Smooth muscle cell (in vitro differentiated cells): ENCODE data around the gene PRKACB. TPM values are rescaled to one million over a fixed set of nuclear protein-coding genes. Genes with fewer than 3 reads are reported as not detected.

Experiments
- DNase-seq: peaks from one replicate; lab custom pipeline; 2025; ENCODE audit not compliant: unreplicated experiment; lab: John Stamatoyannopoulos, UW
- H2AFZ ChIP-seq: fragments of 200-600 bp; sonication (generic); 2 replicates; pipeline ENCODE4 v1.6.0; 2016; ENCODE audit warnings: antibody characterized with exemption, low read depth, mild to moderate bottlenecking
- H3F3A ChIP-seq: fragments of 200-600 bp; sonication (generic); 2 replicates; pipeline ENCODE4 v1.6.0; 2017; ENCODE audit warnings: antibody characterized with exemption, low read depth
- H3K27ac ChIP-seq: fragments of 200-600 bp; sonication (generic); 2 replicates; pipeline ENCODE4 v1.5.1; 2016; ENCODE audit warnings: low read depth, mild to moderate bottlenecking
- H3K27me3 ChIP-seq: fragments of 200-600 bp; sonication (generic); 2 replicates; pipeline ENCODE4 v1.6.1; 2016; ENCODE audit warnings: low read depth, mild to moderate bottlenecking
- H3K36me3 ChIP-seq: fragments of 200-600 bp; sonication (generic); 2 replicates; pipeline ENCODE4 v1.5.1; 2016; ENCODE audit warnings: low read depth
- H3K4me1 ChIP-seq: fragments of 200-600 bp; sonication (generic); 2 replicates; pipeline ENCODE4 v1.5.1; 2016; ENCODE audit warnings: low read depth
- H3K4me2 ChIP-seq: fragments of 200-600 bp; sonication (generic); 2 replicates; pipeline ENCODE4 v1.6.0; 2016; ENCODE audit warnings: mild to moderate bottlenecking
- H3K4me3 ChIP-seq: fragments of 200-600 bp; sonication (generic); 2 replicates; pipeline ENCODE4 v1.5.1; 2016; ENCODE audit warnings: mild to moderate bottlenecking
- H3K79me2 ChIP-seq: fragments of 200-600 bp; sonication (generic); 2 replicates; pipeline ENCODE4 v1.6.0; 2016; ENCODE audit warnings: low read depth, mild to moderate bottlenecking
- H3K9ac ChIP-seq: fragments of 200-600 bp; sonication (generic); 2 replicates; pipeline ENCODE4 v1.6.0; 2016; ENCODE audit warnings: low read depth
- H3K9me3 ChIP-seq: fragments of 200-600 bp; sonication (generic); replicated peaks from 2 replicates; pipeline ENCODE4 v1.5.1; 2016; ENCODE audit warnings: low read depth
- H4K20me1 ChIP-seq: fragments of 200-600 bp; sonication (generic); 2 replicates; pipeline ENCODE4 v1.6.0; 2016; ENCODE audit warnings: low read depth
- CTCF ChIP-seq: fragments of 200-600 bp; sonication (generic); IDR thresholded peaks from 2 replicates; pipeline ENCODE4 v1.5.1; 2017; ENCODE audit warnings: borderline replicate concordance, mild to moderate bottlenecking, antibody characterized with exemption; ENCODE audit not compliant: insufficient read depth, poor library complexity, severe bottlenecking
- WGBS: methylation state at CpG from one replicate; pipeline ENCODE4 v1.1.7; 2016; ENCODE audit warnings: low lambda C conversion rate; 5-methylcytosine and 5-hydroxymethylcytosine counted together
- polyA plus RNA-seq: library from polyadenylated mRNA; unstranded; fragments of >200 nt; fragmentation: Nextera tagmentation; extraction: Ambion mirVana; gene quantifications from 2 replicates; pipeline ENCODE4 v1.2.1, GENCODE V29; 2016
- total RNA-seq: library from RNA; depleted of rRNA; stranded (reverse); fragments of >200 nt; gene quantifications from 2 replicates; pipeline ENCODE4 v1.2.3, GENCODE V29; 2014

PRKACB gene
- total and polyA plus RNA-seq, 2 experiments from 2014 or later, result 18.8 to 42.3 TPM

DNA sequence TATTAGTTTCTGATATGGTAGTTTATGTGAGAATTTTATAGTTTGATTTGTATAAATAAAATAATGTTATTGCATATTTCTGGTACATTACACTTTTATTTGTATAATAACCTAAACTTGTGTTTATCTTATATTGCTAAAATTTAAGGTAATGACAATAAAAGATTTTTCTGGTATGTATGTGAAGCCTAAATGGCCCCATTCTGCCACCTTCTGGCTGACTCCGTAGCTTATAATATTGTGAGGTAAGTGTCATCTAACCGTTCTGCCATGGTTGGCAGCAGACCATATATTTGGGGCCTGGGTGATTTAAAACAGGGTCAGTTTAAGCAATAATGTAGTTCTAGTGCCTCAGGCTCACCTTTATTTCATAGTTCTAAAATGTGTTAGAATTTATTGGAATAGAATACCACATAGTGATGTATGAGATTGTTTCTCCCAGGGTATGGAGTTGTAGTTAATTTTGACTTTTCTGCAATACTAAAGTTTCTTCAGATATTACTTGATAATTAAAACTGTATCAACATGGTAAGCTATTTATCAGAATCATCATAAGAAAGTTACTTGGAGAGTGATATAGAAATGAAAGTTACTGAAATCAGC lies 21.2 kb upstream of the PRKACB start:
- H3K9me3 ChIP-seq, result no peaks in the 10 kb centered on the region
- H3F3A ChIP-seq, result no peaks in the 10 kb centered on the region
- DNase-seq, result no peak
- no peaks in the 10 kb centered on the region for H3K27me3 ChIP-seq
- no peaks in the 10 kb centered on the region for H3K36me3 ChIP-seq
- no peak overlapping the region for H3K4me2 ChIP-seq
- H4K20me1 ChIP-seq, result no peaks in the 10 kb centered on the region
- no peak overlapping the region for H2AFZ ChIP-seq
- no peak overlapping the region for H3K27ac ChIP-seq
- H3K4me1 ChIP-seq, result no peaks in the 10 kb centered on the region
- H3K79me2 ChIP-seq, result no peaks in the 10 kb centered on the region
- no peak overlapping the region for H3K9ac ChIP-seq
- TF ChIP-seq CTCF, result peak; percentile 67
- WGBS, result 14% methylated on average over 2 of the region's 2 CpGs
- no peak overlapping the region for H3K4me3 ChIP-seq

DNA sequence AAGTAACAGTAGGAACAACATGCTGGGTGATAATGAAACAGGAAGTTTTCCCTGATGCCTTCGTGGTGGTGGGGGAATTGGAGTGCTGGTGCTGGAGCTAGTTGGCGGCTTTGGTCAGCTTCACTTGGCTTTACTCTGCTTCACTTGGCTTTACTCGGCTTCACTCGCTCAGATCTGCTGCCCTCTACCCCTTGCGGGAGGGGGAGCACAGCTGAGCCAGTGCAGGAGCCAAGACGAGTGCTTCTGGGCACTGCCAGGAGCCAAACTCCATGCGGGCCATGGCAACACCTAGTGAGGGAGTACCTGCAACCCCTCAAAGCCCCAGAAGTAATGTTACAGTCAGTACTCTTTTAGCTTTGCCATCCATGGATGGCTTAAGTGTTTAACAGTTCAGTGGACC lies 10.6 kb upstream of the PRKACB start:
- no peak overlapping the region for H3K27ac ChIP-seq
- H3K79me2 ChIP-seq, result no peaks in the 10 kb centered on the region
- WGBS, result 96% methylated on average over 7 of the region's 7 CpGs
- no peaks in the 10 kb centered on the region for H3K27me3 ChIP-seq
- DNase-seq, result no peak
- no peaks in the 10 kb centered on the region for H3K9me3 ChIP-seq
- no peak overlapping the region for H3K4me3 ChIP-seq
- H3K9ac ChIP-seq, result no peak overlapping the region
- H3K4me1 ChIP-seq, result no peaks in the 10 kb centered on the region
- H4K20me1 ChIP-seq, result no peaks in the 10 kb centered on the region
- no peak overlapping the region for H2AFZ ChIP-seq
- TF ChIP-seq CTCF, result no peak
- H3K36me3 ChIP-seq, result no peaks in the 10 kb centered on the region
- H3K4me2 ChIP-seq, result no peak overlapping the region
- no peaks in the 10 kb centered on the region for H3F3A ChIP-seq

DNA sequence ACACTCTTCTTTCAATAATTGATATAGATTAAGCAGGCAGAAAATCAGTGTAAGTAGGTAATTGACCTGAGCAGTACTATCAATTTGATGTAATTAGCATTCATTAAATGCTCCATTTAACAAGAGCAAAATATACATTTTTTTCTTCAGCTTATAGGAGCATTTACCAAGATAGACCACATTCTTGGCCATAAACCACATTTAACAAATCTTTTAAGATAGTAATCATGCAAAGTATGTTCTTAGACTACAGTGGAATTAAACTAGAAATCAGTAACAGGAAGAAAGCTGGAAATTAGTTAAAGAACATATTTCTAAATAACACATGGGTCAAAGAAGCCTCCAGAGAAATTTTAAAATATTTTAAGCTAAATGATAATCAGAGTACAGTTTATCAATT lies 8.7 kb upstream of the PRKACB start:
- no peak for DNase-seq
- Histone ChIP-seq H3K27ac (no peak overlapping the region), H3K27me3 (no peaks in the 10 kb centered on the region), H3F3A (no peaks in the 10 kb centered on the region), H3K79me2 (no peaks in the 10 kb centered on the region), H3K36me3 (no peaks in the 10 kb centered on the region), H2AFZ (no peak overlapping the region), H3K4me1 (no peaks in the 10 kb centered on the region), H4K20me1 (no peaks in the 10 kb centered on the region), H3K4me3 (no peak overlapping the region), H3K9me3 (no peaks in the 10 kb centered on the region), H3K9ac (no peak overlapping the region), H3K4me2 (no peak overlapping the region)
- no peak for TF ChIP-seq CTCF
